Heart left ventricle (tissue), 16 donors: Measurements from ENCODE around the gene CLCF1. TPM values are rescaled to one million over a fixed set of nuclear protein-coding genes. Genes with fewer than 3 reads are reported as not detected.

Experiments
- ATAC-seq, 4 donors: fragments of 200-7000 bp; cut with Tn5 transposase; one replicate each; pipeline ENCODE4 v1.9.1; 2020 to 2022; ENCODE audit warnings: moderate library complexity in 4 of 4, mild to moderate bottlenecking in 3 of 4, moderate number of reproducible peaks in 1 of 4
- DNase-seq, 5 donors: peaks; one replicate each; pipeline ENCODE4 v3.0.0-alpha.2; 2020
- H3K27ac ChIP-seq, 12 donors: fragments of 200-600 bp; sonication (generic) in 4 of 12; one replicate each; pipeline versions ENCODE4 v1.5.0 to v1.8.0; 2016 to 2022; ENCODE audit warnings: mild to moderate bottlenecking in 2 of 12
- H3K27me3 ChIP-seq, 9 donors: fragments of 200-600 bp; sonication (generic) in 2 of 9; one replicate each; pipeline versions ENCODE4 v1.5.1 to v1.8.0; 2016 to 2022; ENCODE audit warnings: mild to moderate bottlenecking in 3 of 9
- H3K36me3 ChIP-seq, 9 donors: fragments of 200-600 bp; sonication (generic) in 2 of 9; one replicate each; pipeline versions ENCODE4 v1.5.0 to v1.8.0; 2018 to 2022; ENCODE audit warnings: mild to moderate bottlenecking in 2 of 9
- H3K4me1 ChIP-seq, 12 donors: fragments of 200-600 bp; sonication (generic) in 4 of 12; one replicate each; pipeline versions ENCODE4 v1.5.0 to v1.8.0; 2016 to 2022; ENCODE audit warnings: mild to moderate bottlenecking in 3 of 12
- H3K4me3 ChIP-seq, 12 donors: fragments of 200-600 bp; sonication (generic) in 4 of 12; one replicate each; pipeline versions ENCODE4 v1.5.0 to v1.8.0; 2017 to 2022; ENCODE audit warnings: mild to moderate bottlenecking in 9 of 12, moderate library complexity in 4 of 12
- H3K9me3 ChIP-seq, 12 donors: fragments of 200-600 bp; sonication (generic) in 4 of 12; one replicate each; pipeline versions ENCODE4 v1.5.0 to v1.8.0; 2016 to 2022; ENCODE audit warnings: mild to moderate bottlenecking in 1 of 12
- POLR2A ChIP-seq, 2 donors: fragments of 450-650 bp; IDR thresholded peaks; one replicate each; pipeline ENCODE4 v1.6.1; 2017; ENCODE audit warnings: antibody characterized with exemption in 2 of 2, mild to moderate bottlenecking in 2 of 2, moderate library complexity in 2 of 2
- WGBS, 4 donors: extraction: QIAGEN DNeasy Blood & Tissue Kit in 2 of 4; methylation state at CpG; one replicate each; pipeline versions ENCODE4 v1.1.5 to v1.1.7; 2013 to 2018; 5-methylcytosine and 5-hydroxymethylcytosine counted together
- intact Hi-C, 10 donors: fragments of 100-400 bp; cut with DNase I; formaldehyde crosslinking; loops; one replicate each; pipeline versions ENCODE4 v1.11.1 to v1.14.2; 2022
- polyA plus RNA-seq, 2 donors: library from polyadenylated mRNA; stranded (reverse); fragments of 200-250 nt; gene quantifications; one replicate each; pipeline ENCODE4 v1.2.3, GENCODE V29; 2013
- total RNA-seq, 9 donors: library from RNA; depleted of rRNA in 2 of 9; stranded (reverse); fragments of >200 nt in 2 of 9; fragmentation: NEBNext Ultra II Directional in 3 of 9; extraction: Animal tissue kit (Norgen Biotek cat#: 25700) in 3 of 9; gene quantifications; one replicate each; pipeline versions ENCODE4 v1.1.0 to v1.2.4, GENCODE V29; 2016 to 2023
- TF ChIP-seq, protein P1 (sequence below), 12 donors: fragments of 200-600 bp; sonication (generic) in 4 of 12; IDR thresholded peaks; one replicate each; pipeline versions ENCODE4 v1.5.0 to v1.8.0; 2018 to 2022; ENCODE audit warnings: antibody characterized with exemption in 12 of 12, mild to moderate bottlenecking in 5 of 12
- donor health status: ischemic (EF 13 %, LVEDD 7.1; RV severe dilation, severe dysfunction).
- donor health status: healthy with polysubstance abuse.
- donor health status: DM: no; HTN: yes; CAD: no.
- donor health status: DM: no; HTN: no; CAD: no.
- donor health status: ischemic (EF 25% LVEDD 6.9; RV normal size, moderate dysfunction).
- donor health status: ischemic (EF 25% LVEDD 5.7; RV mildly dilated, moderate dysfunction).
- donor health status: healthy.
- donor health status: DM: yes; HTN: yes; CAD: no.
- donor health status: ischemic (EF 35%, LVEDD 5.7; RV mildly dilated, moderate dysfunction).
- donor health status: nonischemic (EF 11% LVEDD 7.7; RV severe dilation, severe dysfunction).
- donor health status: DM: yes; HTN: yes; CAD: no.
- donor health status: PGD.
- donor health status: ischemic (EF 29% LVEDD 5.4; RV normal size, mild dysfunction).
- donor health status: nonischemic (EF 23%, LVEDD 6.1; RV moderate dilation, normal function).

Gene CLCF1
- total and polyA plus RNA-seq, 11 donors, result 0.25 to 17.1 (median 1.7) TPM

DNA sequence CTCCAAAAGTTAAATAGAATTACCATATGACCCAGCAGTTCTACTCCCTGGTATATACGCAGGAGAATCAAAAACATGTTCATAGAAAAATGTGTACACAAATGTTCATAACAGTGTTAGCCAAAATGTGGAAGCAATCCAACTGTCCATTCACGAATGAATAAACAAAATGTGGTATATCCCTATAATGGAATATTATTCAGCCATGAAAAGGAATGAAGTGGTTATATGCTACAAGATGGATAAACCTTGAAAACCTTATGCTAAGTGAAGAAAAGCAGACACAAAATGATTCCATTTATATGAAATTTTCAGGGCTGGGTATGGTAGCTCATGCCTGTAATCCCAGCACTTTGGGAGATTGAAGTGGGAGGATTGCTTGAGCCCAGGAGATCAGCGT is 36.1 kb downstream of the CLCF1 start:
- 92 to 96% (median 95%) methylated on average over 3 of the region's 3 CpGs for WGBS, 4 donors
- peaks cover 0 to 3% (median 0%) of the 10 kb centered on the region in 12 donors for H3K9me3 ChIP-seq
- DNase-seq (no peak), ATAC-seq (no peak)
- H3K27me3 ChIP-seq, result no peaks in the 10 kb centered on the region
- H3K36me3 ChIP-seq, result peaks cover 0 to 5% (median 0%) of the 10 kb centered on the region in 9 donors
- no peaks in the 10 kb centered on the region for H3K4me1 ChIP-seq
- no peak overlapping the region for H3K27ac ChIP-seq
- H3K4me3 ChIP-seq, result no peak overlapping the region
- intact Hi-C loops, result no loop called here
- TF ChIP-seq, protein P1, sequence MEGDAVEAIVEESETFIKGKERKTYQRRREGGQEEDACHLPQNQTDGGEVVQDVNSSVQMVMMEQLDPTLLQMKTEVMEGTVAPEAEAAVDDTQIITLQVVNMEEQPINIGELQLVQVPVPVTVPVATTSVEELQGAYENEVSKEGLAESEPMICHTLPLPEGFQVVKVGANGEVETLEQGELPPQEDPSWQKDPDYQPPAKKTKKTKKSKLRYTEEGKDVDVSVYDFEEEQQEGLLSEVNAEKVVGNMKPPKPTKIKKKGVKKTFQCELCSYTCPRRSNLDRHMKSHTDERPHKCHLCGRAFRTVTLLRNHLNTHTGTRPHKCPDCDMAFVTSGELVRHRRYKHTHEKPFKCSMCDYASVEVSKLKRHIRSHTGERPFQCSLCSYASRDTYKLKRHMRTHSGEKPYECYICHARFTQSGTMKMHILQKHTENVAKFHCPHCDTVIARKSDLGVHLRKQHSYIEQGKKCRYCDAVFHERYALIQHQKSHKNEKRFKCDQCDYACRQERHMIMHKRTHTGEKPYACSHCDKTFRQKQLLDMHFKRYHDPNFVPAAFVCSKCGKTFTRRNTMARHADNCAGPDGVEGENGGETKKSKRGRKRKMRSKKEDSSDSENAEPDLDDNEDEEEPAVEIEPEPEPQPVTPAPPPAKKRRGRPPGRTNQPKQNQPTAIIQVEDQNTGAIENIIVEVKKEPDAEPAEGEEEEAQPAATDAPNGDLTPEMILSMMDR (IDR thresholded peaks at IDR 0.05), result no peak
- TF ChIP-seq POLR2A (IDR thresholded peaks at IDR 0.05), result no peak

DNA sequence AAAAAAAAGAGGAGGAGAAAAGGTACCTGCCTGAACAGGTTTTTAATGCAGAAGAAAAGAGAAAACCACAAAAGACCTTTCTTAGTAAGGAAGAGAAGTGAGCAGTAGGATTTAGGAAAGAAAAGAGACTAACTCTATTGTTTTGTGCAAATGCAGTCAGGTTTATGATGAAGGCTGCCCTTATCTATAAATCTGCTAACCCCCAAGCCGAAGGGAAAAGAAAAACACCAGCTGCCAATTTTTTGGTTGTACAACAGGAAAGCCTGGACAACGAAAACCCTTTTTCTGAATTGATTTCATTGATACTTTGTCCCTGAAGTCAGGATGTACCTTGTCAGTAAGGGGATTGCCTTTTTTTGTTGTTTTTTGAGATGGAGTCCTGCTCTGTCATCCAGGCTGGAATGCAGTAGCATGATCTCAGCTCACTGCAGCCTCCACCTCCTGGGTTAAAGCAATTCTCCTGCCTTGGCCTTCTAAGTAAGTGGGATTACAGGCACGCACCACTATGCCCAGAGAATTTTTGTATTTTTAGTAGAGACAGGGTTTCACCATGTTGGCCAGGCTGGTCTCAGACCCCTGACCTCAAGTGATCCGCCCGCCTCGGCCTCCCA is 41.2 kb downstream of the CLCF1 start:
- H3K36me3 ChIP-seq, result peaks cover 0 to 5% (median 0%) of the 10 kb centered on the region in 9 donors
- TF ChIP-seq, protein P1 (IDR thresholded peaks at IDR 0.05), result no peak
- TF ChIP-seq POLR2A (IDR thresholded peaks at IDR 0.05), result no peak
- 84 to 89% (median 87%) methylated on average over 6 of the region's 6 CpGs for WGBS, 4 donors
- ATAC-seq, result no peak
- DNase-seq, result no peak
- no peak overlapping the region for H3K27ac ChIP-seq
- no peaks in the 10 kb centered on the region for H3K4me1 ChIP-seq
- no peaks in the 10 kb centered on the region for H3K27me3 ChIP-seq
- H3K4me3 ChIP-seq, result no peak overlapping the region
- H3K9me3 ChIP-seq, result peaks cover 0 to 1% (median 0%) of the 10 kb centered on the region in 12 donors
- intact Hi-C loops, result no loop called here

DNA sequence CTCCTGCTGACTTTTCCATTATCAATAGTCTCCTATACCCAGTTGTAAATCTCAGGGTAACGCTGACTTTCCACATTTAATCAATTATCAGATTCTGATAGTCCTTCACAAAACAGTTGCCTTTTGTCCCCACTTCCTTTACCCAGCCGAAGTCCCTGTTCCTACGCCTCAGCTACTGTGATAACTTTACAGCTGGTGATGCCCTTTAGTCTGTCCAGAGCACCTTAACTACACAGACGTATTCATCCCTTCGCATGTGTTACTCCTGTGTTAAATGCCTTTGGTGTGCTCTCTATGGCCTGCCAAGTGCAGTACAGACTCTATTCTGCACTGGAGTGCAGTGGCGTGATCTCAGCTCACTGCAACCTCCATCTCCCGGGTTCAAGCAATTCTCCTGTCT is 49.9 kb downstream of the CLCF1 start:
- 83 to 90% (median 87%) methylated on average over 7 of the region's 7 CpGs for WGBS, 4 donors
- intact Hi-C loops, result no loop called here

DNA sequence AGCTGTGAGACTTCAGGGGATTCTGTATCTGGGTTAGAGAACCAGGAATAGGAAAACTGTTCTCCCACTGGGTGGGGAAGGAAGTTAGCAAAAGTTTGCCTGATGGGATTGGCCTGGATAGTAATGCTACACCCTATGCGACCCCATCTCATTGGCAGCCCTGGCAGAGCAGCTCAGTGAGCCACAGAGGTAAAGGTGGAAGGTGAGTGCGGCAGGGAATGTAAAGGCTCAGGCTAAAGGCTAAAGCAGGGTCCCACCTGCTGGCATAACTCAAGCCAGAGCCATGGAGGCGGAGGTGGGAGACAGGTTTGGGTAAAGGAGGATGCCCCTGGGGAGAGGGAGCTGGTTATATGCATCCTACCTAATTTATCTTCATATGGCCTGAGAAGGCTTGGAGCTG is 51.3 kb downstream of the CLCF1 start:
- ATAC-seq (no peak), DNase-seq (no peak)
- peaks cover 0 to 5% (median 0%) of the 10 kb centered on the region in 9 donors for H3K36me3 ChIP-seq
- peaks cover 0 to 15% (median 8%) of the 10 kb centered on the region in 12 donors for H3K4me1 ChIP-seq
- no peak overlapping the region for H3K4me3 ChIP-seq
- intact Hi-C loops, result no loop called here
- H3K27ac ChIP-seq, result no peak overlapping the region
- 90 to 96% (median 93%) methylated on average over 3 of the region's 3 CpGs for WGBS, 4 donors
- H3K27me3 ChIP-seq, result no peaks in the 10 kb centered on the region
- H3K9me3 ChIP-seq, result no peaks in the 10 kb centered on the region
- TF ChIP-seq, protein P1 (IDR thresholded peaks at IDR 0.05), result no peak
- TF ChIP-seq POLR2A (IDR thresholded peaks at IDR 0.05), result no peak

More for the DNA sequence above, 49.9 kb downstream of the CLCF1 start:
- Histone ChIP-seq H3K27ac (no peak overlapping the region), H3K9me3 (no peaks in the 10 kb centered on the region), H3K27me3 (no peaks in the 10 kb centered on the region), H3K4me3 (no peak overlapping the region), H3K4me1 (peaks cover 0 to 8% (median 3%) of the 10 kb centered on the region in 12 donors), H3K36me3 (peaks cover 0 to 5% (median 0%) of the 10 kb centered on the region in 9 donors)
- ATAC-seq (no peak), DNase-seq (no peak)
- TF ChIP-seq, protein P1 (IDR thresholded peaks at IDR 0.05), result no peak
- no peak for TF ChIP-seq POLR2A (IDR thresholded peaks at IDR 0.05)
